ENCODE measurements around the gene RGS6. TPM values are rescaled to one million over a fixed set of nuclear protein-coding genes. Genes with fewer than 3 reads are reported as not detected.

The RGS6 gene
- total RNA-seq, 4 donors from 2014 or later = 0.84 to 3.0 (median 1.7) TPM; not detected in 1

GRCh38 chr14:72600551-72601330 lies 668.5 kb downstream of the RGS6 start:
- WGBS, 2 donors = 71 to 72% methylated on average over 9 of the region's 9 CpGs
- DNase-seq (ENCODE audit: low spot score in 2 of 2) = peak in 1 of 2 donors; percentile 77

GRCh38 chr14:72603639-72604038 lies 671.4 kb downstream of the RGS6 start:
- no peak overlapping the region for H3K4me3 ChIP-seq (ENCODE audit: low read depth, poor library complexity, severe bottlenecking)
- WGBS, 2 donors = 80 to 81% methylated on average over 4 of the region's 4 CpGs
- TF ChIP-seq POLR2A (IDR thresholded peaks at IDR 0.05) (no peak), CTCF (IDR thresholded peaks at IDR 0.05) (no peak)
- DNase-seq (ENCODE audit: low spot score in 2 of 2) = peak in 1 of 2 donors; percentile 53
- intact Hi-C loops (cut with DNase I; ENCODE audit: low total_unique reads) = no loop called here

More at GRCh38 chr14:72600551-72601330, 668.5 kb downstream of the RGS6 start:
- intact Hi-C loops (cut with DNase I; ENCODE audit: low total_unique reads) = no loop called here
- TF ChIP-seq POLR2A (IDR thresholded peaks at IDR 0.05) (no peak), CTCF (IDR thresholded peaks at IDR 0.05) (no peak)
- H3K4me3 ChIP-seq (ENCODE audit: low read depth, poor library complexity, severe bottlenecking) = no peak overlapping the region

GRCh38 chr14:72604133-72604532 lies 671.9 kb downstream of the RGS6 start:
- intact Hi-C loops (cut with DNase I; ENCODE audit: low total_unique reads) = no loop called here
- TF ChIP-seq CTCF (IDR thresholded peaks at IDR 0.05) (no peak), POLR2A (IDR thresholded peaks at IDR 0.05) (no peak)
- no peak overlapping the region for H3K4me3 ChIP-seq (ENCODE audit: low read depth, poor library complexity, severe bottlenecking)
- DNase-seq (ENCODE audit: low spot score in 2 of 2) = peak in 1 of 2 donors; percentile 29
- WGBS, 2 donors = 85% methylated on average over 3 of the region's 3 CpGs

GRCh38 chr14:72605096-72605920 lies 673.1 kb downstream of the RGS6 start:
- TF ChIP-seq POLR2A (IDR thresholded peaks at IDR 0.05) = no peak
- TF ChIP-seq CTCF (IDR thresholded peaks at IDR 0.05) = no peak

GRCh38 chr14:72605921-72606220 lies 673.6 kb downstream of the RGS6 start:
- intact Hi-C loops (cut with DNase I; ENCODE audit: low total_unique reads) = no loop called here
- 88 to 93% methylated on average over 3 of the region's 3 CpGs for WGBS, 2 donors
- no peak overlapping the region for H3K4me3 ChIP-seq (ENCODE audit: low read depth, poor library complexity, severe bottlenecking)
- DNase-seq (ENCODE audit: low spot score in 2 of 2) = peak in 1 of 2 donors; percentile 21
- no peak for TF ChIP-seq POLR2A (IDR thresholded peaks at IDR 0.05)
- no peak for TF ChIP-seq CTCF (IDR thresholded peaks at IDR 0.05)

More at GRCh38 chr14:72605096-72605920, 673.1 kb downstream of the RGS6 start:
- intact Hi-C loops (cut with DNase I; ENCODE audit: low total_unique reads) = no loop called here
- no peak overlapping the region for H3K4me3 ChIP-seq (ENCODE audit: low read depth, poor library complexity, severe bottlenecking)
- peak in 1 of 2 donors; percentile 70 for DNase-seq (ENCODE audit: low spot score in 2 of 2)
- 81 to 85% methylated on average over 18 of the region's 18 CpGs for WGBS, 2 donors
